Panc1 (cell line): ENCODE data around the gene BTBD9.

Source experiments
- POLR2AphosphoS5 ChIP-seq: IDR thresholded peaks from 2 replicates; pipeline ENCODE4 v1.6.1; 2012; ENCODE audit warnings: mild to moderate bottlenecking, low read depth, low read length, moderate library complexity
- SIN3A ChIP-seq: IDR thresholded peaks from 2 replicates; pipeline ENCODE4 v1.6.1; 2012; ENCODE audit warnings: low read depth, mild to moderate bottlenecking, low read length, moderate library complexity, borderline replicate concordance; ENCODE audit not compliant: insufficient read depth
- TF ChIP-seq, protein P1 (sequence below): fragments of 450-650 bp; IDR thresholded peaks from 2 replicates; pipeline ENCODE4 v1.5.1; 2017; ENCODE audit warnings: mild to moderate bottlenecking
- TF ChIP-seq, protein P2 (sequence below), 2 experiments: IDR thresholded peaks; 2 replicates each; pipeline ENCODE4 v1.6.1; 2011 to 2012; ENCODE audit warnings: low read depth in 2 of 2, control low read depth in 1 of 2, low read length in 1 of 2, mild to moderate bottlenecking in 1 of 2, moderate library complexity in 1 of 2; ENCODE audit not compliant: insufficient read depth in 1 of 2

DNA sequence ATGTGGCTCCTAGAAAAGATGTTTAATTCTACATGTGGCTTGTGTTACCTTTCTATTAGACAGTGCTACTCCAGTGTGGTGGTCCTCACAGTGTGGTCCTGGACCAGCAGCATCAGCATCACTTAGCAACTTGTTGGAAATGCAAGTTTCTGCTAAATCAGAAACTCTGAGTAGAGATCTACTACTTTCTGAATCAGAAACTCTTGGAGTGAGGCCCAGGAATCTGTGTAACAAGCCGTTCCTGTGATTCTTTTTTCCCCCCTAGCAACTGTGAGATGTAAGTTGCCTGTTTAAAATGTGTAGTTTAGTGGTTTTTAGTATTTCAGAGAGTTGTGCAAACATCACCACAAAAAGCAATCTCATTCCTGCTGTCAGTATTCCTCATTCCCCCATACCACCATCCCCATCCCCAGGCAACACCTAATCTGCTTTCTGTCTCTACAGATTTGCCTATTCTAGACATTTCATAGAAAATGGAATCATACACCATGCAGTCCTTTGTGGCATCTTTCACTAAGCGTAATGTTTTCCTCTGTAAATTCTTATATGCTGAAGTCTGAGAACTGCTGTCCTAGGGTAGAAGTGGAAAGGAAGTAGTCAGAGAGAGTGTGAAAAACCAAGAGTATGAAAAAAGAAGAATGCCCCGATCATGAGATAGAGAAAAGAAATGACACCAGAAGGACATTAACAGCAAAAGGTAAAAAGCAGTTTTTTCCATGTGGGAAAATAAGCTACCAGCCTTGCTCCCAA lies 18.9 kb upstream of the BTBD9 start:
- TF ChIP-seq, protein P1, sequence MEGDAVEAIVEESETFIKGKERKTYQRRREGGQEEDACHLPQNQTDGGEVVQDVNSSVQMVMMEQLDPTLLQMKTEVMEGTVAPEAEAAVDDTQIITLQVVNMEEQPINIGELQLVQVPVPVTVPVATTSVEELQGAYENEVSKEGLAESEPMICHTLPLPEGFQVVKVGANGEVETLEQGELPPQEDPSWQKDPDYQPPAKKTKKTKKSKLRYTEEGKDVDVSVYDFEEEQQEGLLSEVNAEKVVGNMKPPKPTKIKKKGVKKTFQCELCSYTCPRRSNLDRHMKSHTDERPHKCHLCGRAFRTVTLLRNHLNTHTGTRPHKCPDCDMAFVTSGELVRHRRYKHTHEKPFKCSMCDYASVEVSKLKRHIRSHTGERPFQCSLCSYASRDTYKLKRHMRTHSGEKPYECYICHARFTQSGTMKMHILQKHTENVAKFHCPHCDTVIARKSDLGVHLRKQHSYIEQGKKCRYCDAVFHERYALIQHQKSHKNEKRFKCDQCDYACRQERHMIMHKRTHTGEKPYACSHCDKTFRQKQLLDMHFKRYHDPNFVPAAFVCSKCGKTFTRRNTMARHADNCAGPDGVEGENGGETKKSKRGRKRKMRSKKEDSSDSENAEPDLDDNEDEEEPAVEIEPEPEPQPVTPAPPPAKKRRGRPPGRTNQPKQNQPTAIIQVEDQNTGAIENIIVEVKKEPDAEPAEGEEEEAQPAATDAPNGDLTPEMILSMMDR, result no peak
- no peak for TF ChIP-seq POLR2AphosphoS5
- TF ChIP-seq, protein P2, sequence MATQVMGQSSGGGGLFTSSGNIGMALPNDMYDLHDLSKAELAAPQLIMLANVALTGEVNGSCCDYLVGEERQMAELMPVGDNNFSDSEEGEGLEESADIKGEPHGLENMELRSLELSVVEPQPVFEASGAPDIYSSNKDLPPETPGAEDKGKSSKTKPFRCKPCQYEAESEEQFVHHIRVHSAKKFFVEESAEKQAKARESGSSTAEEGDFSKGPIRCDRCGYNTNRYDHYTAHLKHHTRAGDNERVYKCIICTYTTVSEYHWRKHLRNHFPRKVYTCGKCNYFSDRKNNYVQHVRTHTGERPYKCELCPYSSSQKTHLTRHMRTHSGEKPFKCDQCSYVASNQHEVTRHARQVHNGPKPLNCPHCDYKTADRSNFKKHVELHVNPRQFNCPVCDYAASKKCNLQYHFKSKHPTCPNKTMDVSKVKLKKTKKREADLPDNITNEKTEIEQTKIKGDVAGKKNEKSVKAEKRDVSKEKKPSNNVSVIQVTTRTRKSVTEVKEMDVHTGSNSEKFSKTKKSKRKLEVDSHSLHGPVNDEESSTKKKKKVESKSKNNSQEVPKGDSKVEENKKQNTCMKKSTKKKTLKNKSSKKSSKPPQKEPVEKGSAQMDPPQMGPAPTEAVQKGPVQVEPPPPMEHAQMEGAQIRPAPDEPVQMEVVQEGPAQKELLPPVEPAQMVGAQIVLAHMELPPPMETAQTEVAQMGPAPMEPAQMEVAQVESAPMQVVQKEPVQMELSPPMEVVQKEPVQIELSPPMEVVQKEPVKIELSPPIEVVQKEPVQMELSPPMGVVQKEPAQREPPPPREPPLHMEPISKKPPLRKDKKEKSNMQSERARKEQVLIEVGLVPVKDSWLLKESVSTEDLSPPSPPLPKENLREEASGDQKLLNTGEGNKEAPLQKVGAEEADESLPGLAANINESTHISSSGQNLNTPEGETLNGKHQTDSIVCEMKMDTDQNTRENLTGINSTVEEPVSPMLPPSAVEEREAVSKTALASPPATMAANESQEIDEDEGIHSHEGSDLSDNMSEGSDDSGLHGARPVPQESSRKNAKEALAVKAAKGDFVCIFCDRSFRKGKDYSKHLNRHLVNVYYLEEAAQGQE (IDR thresholded peaks at IDR 0.05; ENCODE audit: insufficient read depth in 1 of 2, low read depth in 2 of 2, low read length in 1 of 2), result no peak
- TF ChIP-seq SIN3A, result no peak
